Measurements from ENCODE around the gene GSK3B. TPM values are rescaled to one million over a fixed set of nuclear protein-coding genes. Genes with fewer than 3 reads are reported as not detected.

GSK3B gene
- total and polyA plus RNA-seq, 10 of the 15 experiments (the other 5 are each of a cell fraction or from before 2014, with no cell fraction given) = 8.5 to 49.8 (median 25.5) TPM

GRCh38 chr3:119939077-119939476 is 155.2 kb downstream of the GSK3B start:
- CTCF ChIA-PET = no interaction called here

More at GRCh38 chr3:119939077-119939476, 155.2 kb downstream of the GSK3B start:
- ATAC-seq = no peak
- no peak for DNase-seq (ENCODE audit: low read depth, low spot score)
- Histone ChIP-seq H2AFZ (ENCODE audit: control insufficient read depth, low read depth, low read length) (no peak overlapping the region), H3K4me3 (no peak overlapping the region), H3K79me2 (ENCODE audit: control insufficient read depth, insufficient read depth, low read length) (peaks cover 61% of the 10 kb centered on the region), H3K27me3 (replicated peaks in 1 of 2; ENCODE audit: control insufficient read depth in 2 of 2, insufficient read depth in 2 of 2, low read length in 1 of 2) (no peaks in the 10 kb centered on the region), H3K9me3 (replicated peaks; ENCODE audit: control insufficient read depth, insufficient read depth, low read length) (no peaks in the 10 kb centered on the region), H3K4me2 (ENCODE audit: control insufficient read depth, insufficient read depth) (no peak overlapping the region), H3K36me3 (ENCODE audit: control insufficient read depth in 2 of 2, insufficient read depth in 2 of 2, low read length in 1 of 2) (peaks cover 0 to 2% of the 10 kb centered on the region in 2 experiments; a peak in 2 of 4 replicates), H3K4me1 (ENCODE audit: control insufficient read depth, insufficient read depth, low read length) (peaks cover 17% of the 10 kb centered on the region), H3K27ac (ENCODE audit: control insufficient read depth, insufficient read depth) (no peak overlapping the region), H3K9ac (ENCODE audit: control insufficient read depth, insufficient read depth, low read length) (no peak overlapping the region), H4K20me1 (ENCODE audit: control insufficient read depth, insufficient read depth) (no peaks in the 10 kb centered on the region)
- POLR2A ChIA-PET = no interaction called here
- intact Hi-C loops (cut with micrococcal nuclease; ENCODE audit: unreplicated experiment) (loop anchor here (5.0 kb wide), 1 partner anchor 153 kb away; the partner anchor contains the start of gene GSK3B), in situ Hi-C loops (cut with MboI) (no loop called here)
- SMC1A ChIA-PET (ENCODE audit: uncharacterized antibody, unreplicated experiment) = interaction anchor here (0.6 to 1.4 kb wide), 6 partner anchors 8 to 780 kb away, joined by 3 to 4 read pairs (median 4); no protein-coding TSS in a partner anchor
- RAD21 ChIA-PET (ENCODE audit: unreplicated experiment) = interaction anchor here (1.4 kb wide), 1 partner anchor 119 kb away, joined by 3 read pairs; no protein-coding TSS in a partner anchor
- FAIRE-seq = no peak
- 0% methylated on average over 1 of the region's 1 CpG for WGBS (ENCODE audit: insufficient coverage, insufficient replicate concordance, low lambda C conversion rate, missing lambda C conversion rate)
- TF ChIP-seq CBX5 (IDR thresholded peaks at IDR 0.05; ENCODE audit: low read depth) (no peak), BRCA1 (IDR thresholded peaks at IDR 0.05; ENCODE audit: low read depth, low read length) (no peak), ZSCAN29 (IDR thresholded peaks at IDR 0.05) (no peak), RAD51 (IDR thresholded peaks at IDR 0.05) (no peak), ZBED1 (IDR thresholded peaks at IDR 0.05; ENCODE audit: borderline replicate concordance) (peak; percentile 36; the same call in 1 of the 2 replicates), BCLAF1 (IDR thresholded peaks at IDR 0.05) (no peak)
- TF ChIP-seq, protein P1, sequence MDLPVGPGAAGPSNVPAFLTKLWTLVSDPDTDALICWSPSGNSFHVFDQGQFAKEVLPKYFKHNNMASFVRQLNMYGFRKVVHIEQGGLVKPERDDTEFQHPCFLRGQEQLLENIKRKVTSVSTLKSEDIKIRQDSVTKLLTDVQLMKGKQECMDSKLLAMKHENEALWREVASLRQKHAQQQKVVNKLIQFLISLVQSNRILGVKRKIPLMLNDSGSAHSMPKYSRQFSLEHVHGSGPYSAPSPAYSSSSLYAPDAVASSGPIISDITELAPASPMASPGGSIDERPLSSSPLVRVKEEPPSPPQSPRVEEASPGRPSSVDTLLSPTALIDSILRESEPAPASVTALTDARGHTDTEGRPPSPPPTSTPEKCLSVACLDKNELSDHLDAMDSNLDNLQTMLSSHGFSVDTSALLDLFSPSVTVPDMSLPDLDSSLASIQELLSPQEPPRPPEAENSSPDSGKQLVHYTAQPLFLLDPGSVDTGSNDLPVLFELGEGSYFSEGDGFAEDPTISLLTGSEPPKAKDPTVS (IDR thresholded peaks at IDR 0.05; ENCODE audit: low read depth, low read length) = no peak
- BruUV-seq (replicated peaks) = no TSS peak
